DND-41 (cell line): ENCODE data around the gene XRCC4.

ENCODE experiments used
- CTCF ChIP-seq: IDR thresholded peaks from 2 replicates; pipeline ENCODE4 v1.5.1; 2012; ENCODE audit warnings: borderline replicate concordance, low read length, moderate library complexity, mild to moderate bottlenecking; ENCODE audit not compliant: poor library complexity, severe bottlenecking; ENCODE audit errors: extremely low read depth
- EZH2 ChIP-seq: IDR thresholded peaks from 3 replicates; pipeline ENCODE4 v1.6.1; 2012; ENCODE audit warnings: borderline replicate concordance, low read depth, mild to moderate bottlenecking, moderate library complexity, low read length, inconsistent platforms; ENCODE audit not compliant: severe bottlenecking

- no peak for TF ChIP-seq CTCF
- no peak for TF ChIP-seq EZH2
These were observed 32.4 kb upstream of the XRCC4 start for GRCh38 chr5:83044926-83045325.
